Brain pericyte (primary cell): ENCODE results near the gene IQGAP1.
"Not testable (repeated sequence)": the region's sequence is repeated elsewhere in the genome, so short reads cannot be mapped to it uniquely, and the experiment has no call there.

Source experiments
- DNase-seq: peaks from one replicate; pipeline ENCODE4 v3.0.0-alpha.2; 2012; ENCODE audit warnings: low read depth, low spot score

IQGAP1 gene, protein sequence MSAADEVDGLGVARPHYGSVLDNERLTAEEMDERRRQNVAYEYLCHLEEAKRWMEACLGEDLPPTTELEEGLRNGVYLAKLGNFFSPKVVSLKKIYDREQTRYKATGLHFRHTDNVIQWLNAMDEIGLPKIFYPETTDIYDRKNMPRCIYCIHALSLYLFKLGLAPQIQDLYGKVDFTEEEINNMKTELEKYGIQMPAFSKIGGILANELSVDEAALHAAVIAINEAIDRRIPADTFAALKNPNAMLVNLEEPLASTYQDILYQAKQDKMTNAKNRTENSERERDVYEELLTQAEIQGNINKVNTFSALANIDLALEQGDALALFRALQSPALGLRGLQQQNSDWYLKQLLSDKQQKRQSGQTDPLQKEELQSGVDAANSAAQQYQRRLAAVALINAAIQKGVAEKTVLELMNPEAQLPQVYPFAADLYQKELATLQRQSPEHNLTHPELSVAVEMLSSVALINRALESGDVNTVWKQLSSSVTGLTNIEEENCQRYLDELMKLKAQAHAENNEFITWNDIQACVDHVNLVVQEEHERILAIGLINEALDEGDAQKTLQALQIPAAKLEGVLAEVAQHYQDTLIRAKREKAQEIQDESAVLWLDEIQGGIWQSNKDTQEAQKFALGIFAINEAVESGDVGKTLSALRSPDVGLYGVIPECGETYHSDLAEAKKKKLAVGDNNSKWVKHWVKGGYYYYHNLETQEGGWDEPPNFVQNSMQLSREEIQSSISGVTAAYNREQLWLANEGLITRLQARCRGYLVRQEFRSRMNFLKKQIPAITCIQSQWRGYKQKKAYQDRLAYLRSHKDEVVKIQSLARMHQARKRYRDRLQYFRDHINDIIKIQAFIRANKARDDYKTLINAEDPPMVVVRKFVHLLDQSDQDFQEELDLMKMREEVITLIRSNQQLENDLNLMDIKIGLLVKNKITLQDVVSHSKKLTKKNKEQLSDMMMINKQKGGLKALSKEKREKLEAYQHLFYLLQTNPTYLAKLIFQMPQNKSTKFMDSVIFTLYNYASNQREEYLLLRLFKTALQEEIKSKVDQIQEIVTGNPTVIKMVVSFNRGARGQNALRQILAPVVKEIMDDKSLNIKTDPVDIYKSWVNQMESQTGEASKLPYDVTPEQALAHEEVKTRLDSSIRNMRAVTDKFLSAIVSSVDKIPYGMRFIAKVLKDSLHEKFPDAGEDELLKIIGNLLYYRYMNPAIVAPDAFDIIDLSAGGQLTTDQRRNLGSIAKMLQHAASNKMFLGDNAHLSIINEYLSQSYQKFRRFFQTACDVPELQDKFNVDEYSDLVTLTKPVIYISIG (N-terminal part only)

GRCh38 chr15:90387534-90388461 lies at the start of gene IQGAP1:
TSS of gene IQGAP1 (plus strand) at chr15:90388242. CDS start at chr15:90388342, 100 bp downstream.
- peak; percentile 80 for DNase-seq

- no peak for DNase-seq
Measured at GRCh38 chr15:90338532-90338931, 49.5 kb upstream of the IQGAP1 start.

DNA sequence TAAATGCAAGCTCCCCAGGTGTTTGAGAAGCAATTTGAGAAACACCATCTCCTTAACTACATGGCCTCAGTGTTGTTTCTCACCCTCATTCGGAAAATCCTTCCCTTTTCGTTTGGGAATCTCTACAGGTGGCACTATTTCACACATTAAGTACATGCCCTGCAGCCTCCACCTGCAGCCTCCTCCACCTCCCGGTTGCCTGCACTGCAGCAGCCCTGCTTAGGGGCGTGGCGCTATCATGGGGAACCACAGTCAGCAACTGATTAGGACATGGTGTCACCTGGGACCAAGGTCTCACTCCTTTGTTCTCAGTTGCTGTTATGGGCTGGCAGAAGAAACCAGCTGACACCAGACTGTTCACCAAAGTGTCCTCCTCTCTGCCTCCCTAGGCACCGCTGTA lies 47.7 kb upstream of the IQGAP1 start:
- no peak for DNase-seq

DNA sequence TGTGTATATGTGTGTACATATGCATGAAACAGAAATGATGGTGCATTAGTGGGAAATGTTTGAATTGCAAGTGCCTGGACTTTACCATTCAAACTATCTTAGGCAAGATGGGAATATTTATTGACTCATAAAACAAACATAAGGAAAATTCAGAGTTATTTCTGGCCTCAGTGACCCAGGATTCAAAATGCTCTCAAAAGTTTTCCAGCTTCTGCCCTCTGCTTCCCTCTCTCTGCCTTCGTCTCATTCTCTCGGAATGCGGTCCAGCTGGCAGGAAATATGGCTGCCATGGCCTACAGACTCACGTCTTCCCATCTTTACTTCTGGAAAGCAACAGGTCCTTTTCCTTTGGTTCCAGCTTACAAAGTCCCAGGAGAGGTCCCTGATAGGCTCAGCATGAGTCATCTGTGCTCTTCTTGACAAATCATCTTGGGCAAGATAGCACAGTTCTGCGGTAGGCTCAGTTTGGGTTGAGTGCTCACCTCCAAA lies 44.7 kb upstream of the IQGAP1 start:
- no peak for DNase-seq

DNA sequence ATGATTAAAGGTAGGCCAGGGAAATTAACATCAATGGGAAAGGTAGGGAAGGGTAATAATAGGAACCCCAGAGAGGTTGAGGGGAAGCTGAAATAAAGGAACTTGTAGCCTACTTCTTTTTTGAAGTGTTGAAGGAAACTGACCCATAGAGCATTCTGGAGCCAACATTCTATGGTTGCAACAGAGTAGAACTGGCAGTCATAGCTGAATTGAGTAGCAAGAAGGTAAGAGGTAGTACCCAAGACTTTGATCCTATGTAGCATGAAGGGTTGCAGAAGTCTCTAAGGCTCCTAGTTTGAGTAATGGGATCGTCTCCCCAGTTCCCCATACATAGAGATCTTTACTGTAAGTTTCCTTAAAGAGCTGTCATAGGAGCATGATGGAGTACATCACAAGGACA lies 43.4 kb upstream of the IQGAP1 start:
- DNase-seq: no peak

- DNase-seq: no peak
Measured at GRCh38 chr15:90345857-90346256, 42.2 kb upstream of the IQGAP1 start.

GRCh38 chr15:90347431-90348065 lies 40.5 kb upstream of the IQGAP1 start:
- DNase-seq: not testable (repeated sequence)

- no peak for DNase-seq
Measured at GRCh38 chr15:90348456-90348855, 39.6 kb upstream of the IQGAP1 start.

GRCh38 chr15:90349072-90349471 lies 39.0 kb upstream of the IQGAP1 start:
- DNase-seq: no peak

GRCh38 chr15:90349821-90350220 lies 38.2 kb upstream of the IQGAP1 start:
- no peak for DNase-seq

- no peak for DNase-seq
Measured at GRCh38 chr15:90351479-90352106, 36.4 kb upstream of the IQGAP1 start.

GRCh38 chr15:90352107-90352893 lies 35.7 kb upstream of the IQGAP1 start, which contains the start of gene ZNF774:
TSS of gene ZNF774 (plus strand) at chr15:90352284. CDS start at chr15:90354661, 2,377 bp downstream.
- peak; percentile 76 for DNase-seq

DNA sequence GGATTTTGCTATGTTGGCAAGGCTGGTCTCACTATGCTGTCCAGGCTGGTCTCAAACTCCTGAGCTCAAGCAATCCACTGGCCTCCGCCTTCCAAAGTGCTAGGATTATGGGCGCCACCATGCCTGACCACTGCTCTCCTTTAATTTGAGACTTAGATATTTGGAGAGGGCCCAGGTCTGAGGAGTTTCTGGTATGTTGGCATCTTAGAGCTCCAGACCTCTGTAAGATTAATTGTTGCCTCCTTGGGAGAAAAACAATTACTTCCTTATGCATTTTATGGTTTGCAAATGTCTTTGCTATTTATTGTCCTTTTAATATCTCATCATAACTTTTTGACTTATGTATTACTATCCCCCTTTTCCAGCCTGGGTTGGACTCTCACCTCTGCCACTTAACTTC lies 33.1 kb upstream of the IQGAP1 start:
- DNase-seq: no peak

DNA sequence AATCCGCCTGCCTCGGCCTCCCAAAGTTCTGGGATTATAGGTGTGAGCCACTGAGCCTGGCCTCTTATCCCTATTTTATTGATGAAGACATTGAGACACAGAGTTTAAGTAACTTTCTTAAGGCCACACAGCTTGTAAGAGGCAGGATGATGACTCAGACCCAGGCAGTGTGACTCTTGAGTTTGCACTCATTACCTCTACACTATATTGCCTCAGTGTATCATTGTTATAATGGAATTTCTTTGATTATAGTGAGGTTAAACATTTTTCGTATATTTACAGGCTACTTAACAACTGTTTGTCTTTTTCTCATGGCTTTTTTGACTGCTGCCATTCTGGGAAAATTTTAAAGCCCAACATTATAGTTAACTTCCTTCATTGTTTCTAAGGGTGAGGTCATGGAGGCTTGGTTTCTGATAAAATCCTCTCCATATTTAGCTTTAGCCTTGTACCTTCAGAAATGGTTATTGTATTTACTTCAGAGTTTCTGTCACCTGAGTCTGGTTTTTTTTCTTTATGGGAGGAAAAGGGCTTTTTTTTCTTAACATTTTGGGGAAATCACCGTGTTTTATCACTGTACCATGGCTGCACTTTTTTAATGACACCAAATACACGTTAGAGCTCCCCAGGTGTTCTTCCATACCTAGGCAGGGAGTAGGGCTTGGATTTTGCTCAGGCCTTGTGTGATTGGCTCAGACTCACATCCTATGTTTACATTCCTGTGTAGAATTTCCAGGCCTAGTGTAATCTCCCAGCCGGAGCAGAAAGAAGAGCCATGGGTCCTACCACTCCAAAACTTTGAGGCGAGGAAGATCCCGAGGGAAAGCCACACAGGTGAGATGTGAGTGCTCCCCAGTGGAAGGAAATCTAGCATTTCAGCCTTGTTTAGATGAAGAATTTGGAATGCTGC lies 29.7 kb upstream of the IQGAP1 start:
- DNase-seq: no peak

DNA sequence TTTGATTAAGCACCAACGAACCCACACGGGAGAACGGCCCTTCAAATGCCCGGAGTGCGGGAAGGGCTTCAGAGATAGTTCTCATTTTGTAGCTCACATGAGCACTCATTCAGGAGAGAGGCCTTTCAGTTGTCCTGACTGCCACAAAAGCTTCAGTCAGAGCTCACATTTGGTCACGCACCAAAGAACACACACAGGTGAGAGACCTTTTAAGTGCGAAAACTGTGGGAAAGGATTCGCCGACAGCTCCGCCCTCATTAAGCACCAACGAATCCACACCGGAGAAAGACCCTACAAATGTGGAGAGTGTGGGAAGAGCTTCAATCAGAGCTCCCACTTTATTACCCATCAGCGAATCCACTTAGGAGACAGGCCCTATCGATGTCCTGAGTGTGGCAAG lies 27.3 kb upstream of the IQGAP1 start:
- DNase-seq: no peak

- DNase-seq: no peak
Measured at GRCh38 chr15:90362936-90363212, 25.2 kb upstream of the IQGAP1 start.

DNA sequence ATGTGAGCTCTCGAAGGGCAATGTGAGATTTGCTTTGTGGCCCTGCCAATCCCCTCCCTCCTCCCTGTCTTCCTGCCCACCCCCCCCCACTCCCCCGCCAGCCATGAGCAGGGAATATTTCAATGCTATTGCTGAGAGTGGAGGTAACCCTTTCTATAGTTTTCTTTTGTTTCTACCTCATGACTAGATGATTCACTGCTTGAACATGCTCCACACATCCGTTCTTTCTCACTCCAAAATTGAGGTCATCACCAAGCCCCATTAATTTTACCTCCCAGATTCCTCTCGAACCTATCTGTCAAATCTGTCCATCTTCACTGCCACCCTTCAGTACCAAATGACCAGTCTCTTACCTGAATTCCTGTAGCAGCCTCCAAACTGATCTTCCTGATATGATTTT lies 23.8 kb upstream of the IQGAP1 start:
- DNase-seq: no peak
